HG02840 (cell line): ENCODE results near the gene RND3.

Experiments
- ATAC-seq: cut with Tn5 transposase; IDR thresholded peaks from one replicate; pipeline ENCODE4 v1.9.1; 2021; ENCODE audit warnings: mild to moderate bottlenecking, moderate library complexity, moderate number of reproducible peaks; ENCODE audit not compliant: unreplicated experiment, low FRiP score

RND3 gene

GRCh38 chr2:150476809-150477302, 10.6 kb downstream of the RND3 start:
- no peak for ATAC-seq

GRCh38 chr2:150476286-150476685, 11.2 kb downstream of the RND3 start:
- ATAC-seq: no peak

- ATAC-seq: no peak
Observed at GRCh38 chr2:150475479-150476250, 11.8 kb downstream of the RND3 start.

GRCh38 chr2:150474326-150475074, 13.0 kb downstream of the RND3 start:
- no peak for ATAC-seq

GRCh38 chr2:150473767-150474166, 13.7 kb downstream of the RND3 start:
- ATAC-seq: no peak

- no peak for ATAC-seq
Observed at GRCh38 chr2:150472511-150472899, 15.0 kb downstream of the RND3 start.

- no peak for ATAC-seq
Observed at GRCh38 chr2:150471813-150472510, 15.5 kb downstream of the RND3 start.

- no peak for ATAC-seq
Observed at GRCh38 chr2:150470435-150470834, 17.0 kb downstream of the RND3 start.

- no peak for ATAC-seq
Observed at GRCh38 chr2:150469706-150470274, 17.7 kb downstream of the RND3 start.

GRCh38 chr2:150468350-150468960, 19.0 kb downstream of the RND3 start:
- no peak for ATAC-seq

- no peak for ATAC-seq
Observed at GRCh38 chr2:150467621-150467963, 19.9 kb downstream of the RND3 start.

GRCh38 chr2:150466741-150467620, 20.5 kb downstream of the RND3 start:
- no peak for ATAC-seq

- no peak for ATAC-seq
Observed at GRCh38 chr2:150465703-150466569, 21.5 kb downstream of the RND3 start.

GRCh38 chr2:150464986-150465385, 22.5 kb downstream of the RND3 start:
- no peak for ATAC-seq

- ATAC-seq: no peak
Observed at GRCh38 chr2:150464270-150464669, 23.2 kb downstream of the RND3 start.

- no peak for ATAC-seq
Observed at GRCh38 chr2:150462770-150463169, 24.7 kb downstream of the RND3 start.

- no peak for ATAC-seq
Observed at GRCh38 chr2:150459281-150459680, 28.2 kb downstream of the RND3 start.

GRCh38 chr2:150450765-150451164, 36.7 kb downstream of the RND3 start:
- no peak for ATAC-seq

GRCh38 chr2:150449856-150450255, 37.6 kb downstream of the RND3 start:
- no peak for ATAC-seq
